HFFc6 (cell line): Measurements from ENCODE around the gene FILIP1L. TPM values are rescaled to one million over a fixed set of nuclear protein-coding genes. Genes with fewer than 3 reads are reported as not detected.

Experiments used
- DNase-seq: peaks from one replicate; pipeline ENCODE4 v3.0.0-alpha.2; 2018
- H3K27ac Mint-ChIP-seq: 2 replicates; pipeline ENCODE4 v1.8.0; 2020; ENCODE audit warnings: mild to moderate bottlenecking, mixed read lengths
- H3K27me3 Mint-ChIP-seq: 2 replicates; pipeline ENCODE4 v1.8.0; 2021; ENCODE audit warnings: mild to moderate bottlenecking, moderate library complexity, mixed read lengths; ENCODE audit not compliant: insufficient read depth
- H3K36me3 Mint-ChIP-seq: 2 replicates; pipeline ENCODE4 v1.8.0; 2021; ENCODE audit warnings: low read depth, mixed read lengths
- H3K4me1 Mint-ChIP-seq: 2 replicates; pipeline ENCODE4 v1.8.0; 2020; ENCODE audit warnings: low read depth, mixed read lengths
- H3K4me3 Mint-ChIP-seq: 2 replicates; pipeline ENCODE4 v1.8.0; 2020; ENCODE audit warnings: mild to moderate bottlenecking, moderate library complexity, mixed read lengths
- H3K9me3 Mint-ChIP-seq: 2 replicates; pipeline ENCODE4 v1.8.0; 2020; ENCODE audit warnings: mild to moderate bottlenecking, mixed read lengths
- total RNA-seq, 6 experiments: library from RNA; stranded (reverse); fragmentation: NEBNext Ultra II Directional; extraction: Animal tissue kit (Norgen Biotek cat#: 25700); gene quantifications; 2 replicates in 1 of 6; 3 replicates in 5 of 6; pipeline ENCODE4 v1.2.3, GENCODE V29; 2021
- TF ChIP-seq, protein P1 (sequence below): fragments of 200-600 bp; sonication (generic); IDR thresholded peaks from 2 replicates; pipeline ENCODE4 v1.5.0; 2021; ENCODE audit warnings: antibody characterized with exemption, mild to moderate bottlenecking

FILIP1L gene
- total RNA-seq, 6 experiments from 2014 or later, result 37.8 to 54.7 (median 48.2) TPM

DNA sequence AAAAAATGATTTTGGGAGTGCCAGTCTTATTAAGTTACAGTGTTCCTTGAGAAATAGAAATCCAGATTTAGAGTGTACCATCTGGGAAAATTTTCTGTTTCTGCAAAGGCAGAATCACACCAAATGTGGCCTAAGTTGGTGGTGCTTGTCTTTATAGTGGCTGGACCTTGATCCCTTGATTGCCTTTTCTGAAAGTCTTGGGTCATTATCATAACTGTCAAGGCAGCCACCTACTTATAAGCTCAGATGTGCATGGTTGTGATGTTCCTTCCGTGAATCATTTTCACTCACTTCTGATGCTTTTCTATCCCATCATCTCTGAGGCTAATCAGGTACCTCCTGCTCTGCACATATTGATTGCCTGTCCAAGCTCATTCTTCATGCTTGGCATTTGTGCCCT is 276.6 kb downstream of the FILIP1L start:
- Mint-ChIP-seq H3K4me3 (no peak overlapping the region), H3K36me3 (no peaks in the 10 kb centered on the region), H3K27me3 (no peaks in the 10 kb centered on the region), H3K4me1 (peaks cover 12% of the 10 kb centered on the region), H3K9me3 (no peaks in the 10 kb centered on the region), H3K27ac (no peak overlapping the region)
- DNase-seq, result no peak
- TF ChIP-seq, protein P1, sequence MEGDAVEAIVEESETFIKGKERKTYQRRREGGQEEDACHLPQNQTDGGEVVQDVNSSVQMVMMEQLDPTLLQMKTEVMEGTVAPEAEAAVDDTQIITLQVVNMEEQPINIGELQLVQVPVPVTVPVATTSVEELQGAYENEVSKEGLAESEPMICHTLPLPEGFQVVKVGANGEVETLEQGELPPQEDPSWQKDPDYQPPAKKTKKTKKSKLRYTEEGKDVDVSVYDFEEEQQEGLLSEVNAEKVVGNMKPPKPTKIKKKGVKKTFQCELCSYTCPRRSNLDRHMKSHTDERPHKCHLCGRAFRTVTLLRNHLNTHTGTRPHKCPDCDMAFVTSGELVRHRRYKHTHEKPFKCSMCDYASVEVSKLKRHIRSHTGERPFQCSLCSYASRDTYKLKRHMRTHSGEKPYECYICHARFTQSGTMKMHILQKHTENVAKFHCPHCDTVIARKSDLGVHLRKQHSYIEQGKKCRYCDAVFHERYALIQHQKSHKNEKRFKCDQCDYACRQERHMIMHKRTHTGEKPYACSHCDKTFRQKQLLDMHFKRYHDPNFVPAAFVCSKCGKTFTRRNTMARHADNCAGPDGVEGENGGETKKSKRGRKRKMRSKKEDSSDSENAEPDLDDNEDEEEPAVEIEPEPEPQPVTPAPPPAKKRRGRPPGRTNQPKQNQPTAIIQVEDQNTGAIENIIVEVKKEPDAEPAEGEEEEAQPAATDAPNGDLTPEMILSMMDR, result no peak

DNA sequence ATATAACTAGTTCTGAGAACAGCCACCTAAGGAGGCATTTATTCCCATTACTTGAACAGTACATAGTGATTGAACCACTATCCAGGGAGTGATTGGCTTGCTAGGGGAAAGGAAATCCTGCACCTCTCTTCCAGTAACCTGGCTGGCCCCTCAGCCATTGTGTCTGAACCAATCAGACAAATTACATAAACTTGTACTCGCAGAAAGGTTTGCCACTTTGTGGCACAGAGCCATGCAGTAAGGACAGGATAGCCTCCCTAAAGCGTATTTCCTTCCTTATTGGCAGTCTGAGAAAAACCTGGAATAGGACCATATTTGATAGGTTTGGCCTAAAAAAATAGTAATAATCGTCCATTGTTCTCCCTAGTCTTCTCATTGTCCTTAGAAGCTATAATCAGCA is 277.6 kb downstream of the FILIP1L start:
- no peak for DNase-seq
- H3K4me1 Mint-ChIP-seq, result peaks cover 12% of the 10 kb centered on the region
- no peaks in the 10 kb centered on the region for H3K27me3 Mint-ChIP-seq
- no peaks in the 10 kb centered on the region for H3K9me3 Mint-ChIP-seq
- no peak overlapping the region for H3K4me3 Mint-ChIP-seq
- TF ChIP-seq, protein P1, result no peak
- H3K27ac Mint-ChIP-seq, result no peak overlapping the region
- H3K36me3 Mint-ChIP-seq, result no peaks in the 10 kb centered on the region

DNA sequence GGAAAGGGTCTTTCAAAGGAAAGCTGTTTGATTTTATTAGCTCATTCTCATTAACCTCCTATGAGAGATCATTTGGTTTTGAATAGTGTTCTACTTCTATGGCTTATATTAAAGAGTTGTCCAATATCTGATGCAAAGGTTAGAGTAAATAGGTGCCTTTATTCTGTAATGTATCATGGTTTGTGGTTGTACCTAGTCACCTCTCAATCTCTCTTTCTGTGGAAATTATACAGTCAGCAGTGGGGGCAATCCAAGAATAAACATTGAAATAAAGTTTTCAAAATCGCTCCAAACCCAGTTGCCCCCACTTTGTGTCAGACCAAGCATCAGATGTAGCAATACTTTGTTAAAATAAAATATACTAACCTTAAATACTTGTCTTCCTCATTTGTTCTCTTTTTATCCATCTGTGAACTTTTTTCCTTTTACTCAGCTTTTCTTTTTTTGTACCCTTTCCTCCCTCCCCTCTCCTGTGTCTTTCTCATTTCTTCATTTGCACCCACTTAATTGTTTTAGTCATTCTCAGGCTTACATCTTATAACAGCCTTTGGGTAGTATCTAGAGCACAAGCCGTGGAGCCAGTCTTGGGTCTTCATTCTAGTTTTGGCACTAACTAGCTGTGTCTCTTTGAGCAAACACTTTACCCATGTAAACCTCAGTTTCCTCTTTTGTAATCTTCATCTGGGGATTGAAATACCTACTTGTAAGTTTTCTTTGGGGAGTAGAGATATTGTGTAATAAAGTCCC is 279.9 kb downstream of the FILIP1L start:
- TF ChIP-seq, protein P1, result no peak
- H3K27ac Mint-ChIP-seq, result no peak overlapping the region
- H3K9me3 Mint-ChIP-seq, result no peaks in the 10 kb centered on the region
- H3K4me1 Mint-ChIP-seq, result peaks cover 12% of the 10 kb centered on the region
- no peak overlapping the region for H3K4me3 Mint-ChIP-seq
- no peaks in the 10 kb centered on the region for H3K27me3 Mint-ChIP-seq
- DNase-seq, result no peak
- no peaks in the 10 kb centered on the region for H3K36me3 Mint-ChIP-seq

DNA sequence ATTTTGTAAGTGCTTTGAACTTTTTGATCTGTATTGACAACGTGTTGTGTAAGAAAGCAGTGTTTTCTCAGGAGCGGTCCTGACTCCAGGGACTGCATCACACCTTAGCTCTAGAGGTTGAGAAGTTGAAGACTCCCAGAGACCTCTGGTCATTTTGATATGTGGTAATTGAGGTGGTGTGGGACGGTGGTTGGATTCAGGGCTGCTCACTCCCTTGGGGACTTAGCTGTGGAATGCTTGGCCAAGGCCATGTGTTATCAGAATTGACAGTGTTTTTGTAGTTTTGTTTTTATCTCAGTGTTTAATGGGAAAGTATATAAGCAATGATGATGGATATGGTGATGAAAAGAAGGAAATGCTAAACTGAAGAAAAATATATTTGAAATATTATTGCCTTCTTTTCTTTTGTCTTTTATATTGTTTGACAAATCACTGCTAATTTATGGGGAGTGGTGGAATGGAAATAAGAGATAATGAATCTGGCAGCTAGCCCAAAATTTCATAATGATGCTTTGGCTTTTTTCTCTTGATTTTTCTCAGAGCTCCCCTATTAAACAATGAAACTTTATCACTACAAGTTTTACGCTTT is 280.6 kb downstream of the FILIP1L start:
- Mint-ChIP-seq H3K4me1 (peaks cover 16% of the 10 kb centered on the region), H3K27ac (no peak overlapping the region), H3K36me3 (no peaks in the 10 kb centered on the region), H3K9me3 (no peaks in the 10 kb centered on the region), H3K27me3 (no peaks in the 10 kb centered on the region), H3K4me3 (no peak overlapping the region)
- no peak for DNase-seq
- TF ChIP-seq, protein P1, result no peak

DNA sequence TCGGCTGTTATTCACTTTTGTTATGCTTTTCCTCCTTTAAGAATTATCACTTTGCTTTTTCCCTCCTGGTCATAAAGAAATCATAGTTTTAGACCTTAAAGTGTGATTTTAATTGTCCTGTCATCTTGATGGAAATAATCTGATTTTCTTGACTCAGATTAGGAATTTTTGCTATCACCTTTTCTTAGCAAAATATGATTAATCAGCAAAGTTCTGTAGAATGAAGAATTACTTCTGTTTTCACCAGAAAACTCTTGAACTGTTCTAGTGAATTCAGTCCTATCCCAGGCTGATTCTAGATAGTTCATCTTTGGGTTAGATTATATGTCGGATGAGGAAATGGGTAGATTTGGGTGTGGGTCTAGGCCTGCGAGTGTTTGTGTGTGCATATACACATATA is 284.5 kb downstream of the FILIP1L start:
- no peak overlapping the region for H3K4me3 Mint-ChIP-seq
- H3K27me3 Mint-ChIP-seq, result no peaks in the 10 kb centered on the region
- no peaks in the 10 kb centered on the region for H3K36me3 Mint-ChIP-seq
- DNase-seq, result no peak
- peaks cover 28% of the 10 kb centered on the region for H3K4me1 Mint-ChIP-seq
- TF ChIP-seq, protein P1, result no peak
- H3K27ac Mint-ChIP-seq, result no peak overlapping the region
- no peaks in the 10 kb centered on the region for H3K9me3 Mint-ChIP-seq
